SU-DHL-6 (cell line): ENCODE measurements around the gene FAM3C.

Experiments
- H2AFZ ChIP-seq: fragments of 200-600 bp; sonication (generic); 2 replicates; pipeline ENCODE4 v1.6.1; 2014; ENCODE audit warnings: low read depth, mild to moderate bottlenecking, moderate library complexity, mixed read lengths, antibody characterized with exemption, low read length; ENCODE audit not compliant: severe bottlenecking
- H3F3A ChIP-seq: fragments of 200-600 bp; shearing (Covaris generic); 2 replicates; pipeline ENCODE4 v1.6.0; 2016; ENCODE audit warnings: antibody characterized with exemption, mild to moderate bottlenecking; ENCODE audit not compliant: insufficient read depth
- H3K27ac ChIP-seq: fragments of 200-600 bp; sonication (generic); 2 replicates; pipeline ENCODE4 v1.5.1; 2016; ENCODE audit warnings: low read depth, mild to moderate bottlenecking, low read length, moderate library complexity, mixed read lengths
- H3K27me3 ChIP-seq: fragments of 200-600 bp; sonication (generic), shearing (Covaris generic); 2 replicates; pipeline ENCODE4 v1.6.0; 2014; ENCODE audit warnings: mild to moderate bottlenecking, low read length
- H3K36me3 ChIP-seq: fragments of 200-600 bp; sonication (generic); 2 replicates; pipeline ENCODE4 v1.6.1; 2014; ENCODE audit warnings: mild to moderate bottlenecking, low read length, mixed read lengths
- H3K4me2 ChIP-seq: fragments of 300-600, 200-600 bp; shearing (Covaris generic), sonication (generic); 2 replicates; pipeline ENCODE4 v1.6.0; 2014; ENCODE audit warnings: low read length, low read depth, mild to moderate bottlenecking; ENCODE audit not compliant: poor library complexity, severe bottlenecking
- H3K4me3 ChIP-seq: fragments of 200-600 bp; sonication (generic); 2 replicates; pipeline ENCODE4 v1.5.1; 2014; ENCODE audit warnings: antibody characterized with exemption, low read length, mild to moderate bottlenecking, mixed read lengths; ENCODE audit not compliant: insufficient read depth, poor library complexity, severe bottlenecking
- H3K79me2 ChIP-seq: fragments of 200-600 bp; sonication (generic); 2 replicates; pipeline ENCODE4 v1.6.1; 2014; ENCODE audit warnings: mild to moderate bottlenecking, low read length, moderate library complexity; ENCODE audit not compliant: insufficient read depth
- H3K9ac ChIP-seq: fragments of 200-600 bp; sonication (generic); 2 replicates; pipeline ENCODE4 v1.7.0; 2014; ENCODE audit warnings: mild to moderate bottlenecking, low read length
- H3K9me2 ChIP-seq: fragments of 200-600 bp; sonication (generic); replicated peaks from 2 replicates; pipeline ENCODE4 v1.6.1; 2014; ENCODE audit warnings: low read length; ENCODE audit not compliant: insufficient read depth
- H3K9me3 ChIP-seq: fragments of 200-600 bp; sonication (generic); 2 replicates; pipeline ENCODE4 v1.6.1; 2014; ENCODE audit warnings: low read length, mixed read lengths; ENCODE audit not compliant: insufficient read depth
- H4K20me1 ChIP-seq: fragments of 200-600 bp; sonication (generic); 2 replicates; pipeline ENCODE4 v1.6.1; 2014; ENCODE audit warnings: low read depth, mild to moderate bottlenecking, antibody characterized with exemption, low read length, moderate library complexity, mixed read lengths
- EZH2phosphoT487 ChIP-seq: fragments of 200-600 bp; sonication (generic), shearing (Covaris generic); conservative IDR thresholded peaks from 2 replicates; pipeline ENCODE4 v1.6.1; 2018; ENCODE audit warnings: mild to moderate bottlenecking, antibody characterized with exemption, low read length, moderate library complexity, mixed read lengths
- TF ChIP-seq, protein P1 (sequence below): fragments of 200-600 bp; sonication (generic); IDR thresholded peaks from one replicate; pipeline ENCODE4 v1.5.1; 2017; ENCODE audit warnings: antibody characterized with exemption, mild to moderate bottlenecking, low read length, moderate library complexity; ENCODE audit not compliant: insufficient read depth, poor library complexity, severe bottlenecking

The FAM3C gene

DNA sequence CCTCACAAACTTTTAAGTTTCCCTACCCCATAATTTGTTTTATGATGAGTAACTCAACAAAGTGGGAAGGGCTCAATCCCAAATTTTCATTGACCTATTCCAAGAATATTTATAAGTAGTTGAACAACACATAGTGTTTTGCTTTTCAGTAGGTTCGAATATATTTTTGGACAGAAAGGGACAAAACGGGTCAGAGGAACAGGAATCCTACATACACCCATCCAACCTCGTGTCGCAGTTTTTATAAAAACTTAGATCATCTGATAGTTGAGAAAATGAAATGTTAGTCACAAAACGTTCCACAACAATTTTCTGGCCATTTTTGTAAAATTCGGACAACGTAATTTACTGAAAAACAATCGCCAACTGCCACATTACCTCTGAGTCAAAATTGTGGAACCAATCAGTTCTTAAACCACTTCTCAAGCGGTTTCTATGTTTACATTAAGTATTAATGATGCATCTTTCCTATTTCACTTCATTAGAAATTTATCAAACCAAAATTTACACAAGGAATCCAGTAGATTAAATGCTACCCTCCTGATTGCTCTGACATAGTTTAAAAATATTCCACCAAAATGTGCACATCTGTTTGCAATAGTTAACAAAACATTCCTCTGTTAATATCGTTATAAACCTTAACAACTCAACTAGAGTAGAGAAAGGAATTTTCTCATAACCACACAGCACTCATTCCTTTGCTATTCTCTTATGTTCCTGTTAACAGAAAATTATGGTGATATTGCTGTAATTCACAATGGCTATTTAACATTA is 61.0 kb downstream of the FAM3C start:
- Histone ChIP-seq H3K27ac (no peak overlapping the region), H3K4me3 (no peak overlapping the region), H3K9me3 (no peaks in the 10 kb centered on the region), H3K79me2 (no peaks in the 10 kb centered on the region), H2AFZ (no peak overlapping the region), H3K9ac (no peak overlapping the region), H3K9me2 (no peaks in the 10 kb centered on the region), H3K4me2 (no peak overlapping the region), H3K36me3 (no peaks in the 10 kb centered on the region; the same call in 1 of the 2 replicates), H3F3A (no peaks in the 10 kb centered on the region), H4K20me1 (no peaks in the 10 kb centered on the region), H3K27me3 (no peaks in the 10 kb centered on the region)
- no peak for TF ChIP-seq EZH2phosphoT487

DNA sequence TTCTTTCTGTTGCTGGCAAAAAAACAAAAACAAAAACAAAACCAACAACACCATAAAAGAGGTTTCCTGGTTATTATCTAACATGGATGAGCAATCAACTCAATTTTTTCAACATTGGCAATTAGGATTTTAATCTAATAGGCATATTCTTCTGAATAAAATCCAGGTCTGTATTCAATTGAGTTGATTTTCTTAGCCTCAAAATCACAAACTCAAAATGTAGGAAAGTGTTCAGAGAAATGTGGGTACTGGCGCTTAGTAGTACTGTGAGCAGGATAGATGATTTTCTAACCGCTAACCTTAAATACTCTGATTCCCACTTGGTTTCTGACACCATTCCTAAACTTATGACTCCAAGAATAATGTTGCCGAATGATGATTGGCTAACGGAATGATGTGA is 61.7 kb downstream of the FAM3C start:
- Histone ChIP-seq H2AFZ (no peak overlapping the region), H3K9me2 (no peaks in the 10 kb centered on the region), H3K27me3 (no peaks in the 10 kb centered on the region), H3K9me3 (no peaks in the 10 kb centered on the region), H4K20me1 (no peaks in the 10 kb centered on the region), H3K9ac (no peak overlapping the region), H3F3A (no peaks in the 10 kb centered on the region), H3K27ac (no peak overlapping the region), H3K4me3 (no peak overlapping the region), H3K36me3 (no peaks in the 10 kb centered on the region; the same call in 1 of the 2 replicates), H3K79me2 (no peaks in the 10 kb centered on the region), H3K4me2 (no peak overlapping the region)
- TF ChIP-seq EZH2phosphoT487, result no peak
- TF ChIP-seq, protein P1, sequence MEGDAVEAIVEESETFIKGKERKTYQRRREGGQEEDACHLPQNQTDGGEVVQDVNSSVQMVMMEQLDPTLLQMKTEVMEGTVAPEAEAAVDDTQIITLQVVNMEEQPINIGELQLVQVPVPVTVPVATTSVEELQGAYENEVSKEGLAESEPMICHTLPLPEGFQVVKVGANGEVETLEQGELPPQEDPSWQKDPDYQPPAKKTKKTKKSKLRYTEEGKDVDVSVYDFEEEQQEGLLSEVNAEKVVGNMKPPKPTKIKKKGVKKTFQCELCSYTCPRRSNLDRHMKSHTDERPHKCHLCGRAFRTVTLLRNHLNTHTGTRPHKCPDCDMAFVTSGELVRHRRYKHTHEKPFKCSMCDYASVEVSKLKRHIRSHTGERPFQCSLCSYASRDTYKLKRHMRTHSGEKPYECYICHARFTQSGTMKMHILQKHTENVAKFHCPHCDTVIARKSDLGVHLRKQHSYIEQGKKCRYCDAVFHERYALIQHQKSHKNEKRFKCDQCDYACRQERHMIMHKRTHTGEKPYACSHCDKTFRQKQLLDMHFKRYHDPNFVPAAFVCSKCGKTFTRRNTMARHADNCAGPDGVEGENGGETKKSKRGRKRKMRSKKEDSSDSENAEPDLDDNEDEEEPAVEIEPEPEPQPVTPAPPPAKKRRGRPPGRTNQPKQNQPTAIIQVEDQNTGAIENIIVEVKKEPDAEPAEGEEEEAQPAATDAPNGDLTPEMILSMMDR, result no peak

DNA sequence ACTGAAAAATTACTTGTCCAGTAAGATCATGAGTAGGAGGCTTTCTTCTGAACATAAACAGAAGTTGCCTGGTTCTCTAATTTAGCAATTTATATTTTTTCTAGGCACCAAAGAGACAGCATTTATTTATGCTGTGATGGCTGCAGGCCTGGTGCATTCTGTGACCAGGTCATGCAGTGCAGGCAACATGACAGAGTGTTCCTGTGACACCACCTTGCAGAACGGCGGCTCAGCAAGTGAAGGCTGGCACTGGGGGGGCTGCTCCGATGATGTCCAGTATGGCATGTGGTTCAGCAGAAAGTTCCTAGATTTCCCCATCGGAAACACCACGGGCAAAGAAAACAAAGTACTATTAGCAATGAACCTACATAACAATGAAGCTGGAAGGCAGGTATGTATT is 64.5 kb downstream of the FAM3C start:
- no peaks in the 10 kb centered on the region for H3K9me3 ChIP-seq
- H3K4me2 ChIP-seq, result no peak overlapping the region
- H3K9ac ChIP-seq, result no peak overlapping the region
- no peak overlapping the region for H3K27ac ChIP-seq
- H3K9me2 ChIP-seq, result no peaks in the 10 kb centered on the region
- no peaks in the 10 kb centered on the region for H4K20me1 ChIP-seq
- no peak for TF ChIP-seq EZH2phosphoT487
- TF ChIP-seq, protein P1, result no peak
- H2AFZ ChIP-seq, result no peak overlapping the region
- no peaks in the 10 kb centered on the region for H3K27me3 ChIP-seq
- H3K36me3 ChIP-seq, result no peaks in the 10 kb centered on the region; the same call in 1 of the 2 replicates
- no peaks in the 10 kb centered on the region for H3F3A ChIP-seq
- no peak overlapping the region for H3K4me3 ChIP-seq
- no peaks in the 10 kb centered on the region for H3K79me2 ChIP-seq

DNA sequence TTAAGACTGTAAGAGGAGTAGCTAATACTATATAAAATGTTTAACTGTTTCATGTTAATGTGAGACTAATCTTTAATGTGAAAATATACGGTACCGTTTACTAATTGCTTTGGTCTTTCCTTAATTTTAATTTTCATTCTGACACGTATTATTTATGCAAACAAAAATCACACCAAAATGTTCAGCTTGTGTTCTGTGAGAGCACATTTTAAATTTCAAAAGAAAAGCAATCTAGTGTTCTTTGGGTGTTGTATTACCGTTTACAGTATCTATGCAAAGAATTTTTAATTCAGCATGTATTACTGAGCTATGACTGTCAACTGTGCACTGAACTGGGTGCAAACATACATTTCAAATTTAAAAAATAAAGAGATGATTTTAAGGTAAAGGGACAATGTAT is 65.1 kb downstream of the FAM3C start:
- H3K4me3 ChIP-seq, result no peak overlapping the region
- TF ChIP-seq, protein P1, result no peak
- no peak for TF ChIP-seq EZH2phosphoT487

More for the DNA sequence above, 65.1 kb downstream of the FAM3C start:
- Histone ChIP-seq H3K27ac (no peak overlapping the region), H3K36me3 (no peaks in the 10 kb centered on the region; the same call in 1 of the 2 replicates), H2AFZ (no peak overlapping the region), H4K20me1 (no peaks in the 10 kb centered on the region), H3K79me2 (no peaks in the 10 kb centered on the region), H3K27me3 (no peaks in the 10 kb centered on the region), H3K4me2 (no peak overlapping the region), H3K9me3 (no peaks in the 10 kb centered on the region), H3F3A (no peaks in the 10 kb centered on the region), H3K9me2 (no peaks in the 10 kb centered on the region), H3K9ac (no peak overlapping the region)
